ENCODE measurements around the gene SCYGR7. TPM values are rescaled to one million over a fixed set of nuclear protein-coding genes. Genes with fewer than 3 reads are reported as not detected.

The SCYGR7 gene
- polyA plus RNA-seq, 3 donors, result not detected

DNA sequence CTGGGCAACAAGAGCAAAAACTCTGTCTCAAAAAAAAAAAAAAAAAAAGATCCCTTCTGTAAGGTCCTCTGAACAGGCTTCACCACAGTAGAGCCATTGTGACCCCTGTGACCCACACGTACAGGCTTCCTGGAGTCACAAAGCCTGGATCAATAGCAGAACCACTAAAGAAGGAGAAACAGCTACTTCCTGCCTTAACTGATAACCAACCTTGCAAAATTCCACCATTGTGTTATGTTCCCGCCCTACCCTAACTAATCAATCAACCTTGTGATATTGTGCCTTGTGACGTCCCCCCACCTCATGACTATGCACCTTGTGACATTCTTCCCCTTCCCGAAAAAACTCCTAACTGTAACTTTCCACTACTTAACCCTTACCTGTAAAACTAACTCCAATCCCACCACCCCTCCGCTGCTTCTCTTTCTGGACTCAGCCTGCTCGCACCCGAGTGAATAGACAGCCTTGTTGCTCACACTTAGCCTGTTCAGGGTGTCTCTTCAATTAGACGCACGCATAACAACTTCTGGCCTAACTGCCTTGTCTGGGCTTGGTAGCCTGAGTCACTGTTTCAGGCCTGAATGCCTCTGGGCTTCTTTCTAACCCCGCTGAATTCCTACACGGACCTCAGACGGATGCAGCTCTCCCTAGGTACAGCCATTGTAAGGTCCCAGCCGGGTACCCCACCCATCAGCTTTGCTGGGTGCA lies 31.4 kb downstream of the SCYGR7 start:
- WGBS (ENCODE audit: insufficient coverage), result 58% methylated on average over 10 of the region's 13 CpGs
- intact Hi-C loops (cut with micrococcal nuclease), result loop anchor here in 1 of 2 donors (10.0 kb wide), 1 partner anchor 635 kb away; no protein-coding TSS in a partner anchor
- Mint-ChIP-seq H3K4me3 (no peak overlapping the region), H3K27ac (no peak overlapping the region), H3K4me1 (peaks cover 8% of the 10 kb centered on the region), H3K9me3 (peaks cover 0 to 5% (median 0%) of the 10 kb centered on the region in 7 donors), H3K27me3 (ENCODE audit: low read depth in 3 of 3) (peaks cover 3 to 7% (median 7%) of the 10 kb centered on the region in 3 donors), H3K36me3 (no peaks in the 10 kb centered on the region)
- H4K20me1 ChIP-seq (ENCODE audit: insufficient read depth, low read length), result no peaks in the 10 kb centered on the region
- TF ChIP-seq, protein P1, sequence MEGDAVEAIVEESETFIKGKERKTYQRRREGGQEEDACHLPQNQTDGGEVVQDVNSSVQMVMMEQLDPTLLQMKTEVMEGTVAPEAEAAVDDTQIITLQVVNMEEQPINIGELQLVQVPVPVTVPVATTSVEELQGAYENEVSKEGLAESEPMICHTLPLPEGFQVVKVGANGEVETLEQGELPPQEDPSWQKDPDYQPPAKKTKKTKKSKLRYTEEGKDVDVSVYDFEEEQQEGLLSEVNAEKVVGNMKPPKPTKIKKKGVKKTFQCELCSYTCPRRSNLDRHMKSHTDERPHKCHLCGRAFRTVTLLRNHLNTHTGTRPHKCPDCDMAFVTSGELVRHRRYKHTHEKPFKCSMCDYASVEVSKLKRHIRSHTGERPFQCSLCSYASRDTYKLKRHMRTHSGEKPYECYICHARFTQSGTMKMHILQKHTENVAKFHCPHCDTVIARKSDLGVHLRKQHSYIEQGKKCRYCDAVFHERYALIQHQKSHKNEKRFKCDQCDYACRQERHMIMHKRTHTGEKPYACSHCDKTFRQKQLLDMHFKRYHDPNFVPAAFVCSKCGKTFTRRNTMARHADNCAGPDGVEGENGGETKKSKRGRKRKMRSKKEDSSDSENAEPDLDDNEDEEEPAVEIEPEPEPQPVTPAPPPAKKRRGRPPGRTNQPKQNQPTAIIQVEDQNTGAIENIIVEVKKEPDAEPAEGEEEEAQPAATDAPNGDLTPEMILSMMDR (IDR thresholded peaks at IDR 0.05), result no peak
- H3K4me1 ChIP-seq (ENCODE audit: control insufficient read depth in 1 of 2, insufficient read depth in 2 of 2, low read length in 2 of 2), result no peaks in the 10 kb centered on the region
- H3K79me2 ChIP-seq (ENCODE audit: insufficient read depth, low read length), result no peaks in the 10 kb centered on the region
- no peak overlapping the region for H3K4me3 ChIP-seq (replicated peaks in 1 of 3; ENCODE audit: low read depth in 2 of 3, low read length in 3 of 3)
- no peak for DNase-seq
- H3K4me2 ChIP-seq (replicated peaks; ENCODE audit: extremely low read depth, low read length, poor library complexity, severe bottlenecking), result no peak overlapping the region
- H3K27me3 ChIP-seq (ENCODE audit: control insufficient read depth in 2 of 2, insufficient read depth in 2 of 2, low read length in 2 of 2), result no peaks in the 10 kb centered on the region
- H2AFZ ChIP-seq (ENCODE audit: insufficient read depth, low read depth, low read length, poor library complexity, severe bottlenecking), result no peak overlapping the region
- H3K9me3 ChIP-seq (replicated peaks in 1 of 2; ENCODE audit: control insufficient read depth in 1 of 2, insufficient read depth in 1 of 2, low read length in 2 of 2), result no peaks in the 10 kb centered on the region
- no peak overlapping the region for H3K27ac ChIP-seq (ENCODE audit: low read depth in 1 of 2, low read length in 2 of 2)
- no peak overlapping the region for H3K9ac ChIP-seq (ENCODE audit: insufficient read depth, low read length, poor library complexity, severe bottlenecking)
- no peaks in the 10 kb centered on the region for H3K36me3 ChIP-seq (replicated peaks in 1 of 2; ENCODE audit: control insufficient read depth in 1 of 2, insufficient read depth in 2 of 2, low read length in 2 of 2)

DNA sequence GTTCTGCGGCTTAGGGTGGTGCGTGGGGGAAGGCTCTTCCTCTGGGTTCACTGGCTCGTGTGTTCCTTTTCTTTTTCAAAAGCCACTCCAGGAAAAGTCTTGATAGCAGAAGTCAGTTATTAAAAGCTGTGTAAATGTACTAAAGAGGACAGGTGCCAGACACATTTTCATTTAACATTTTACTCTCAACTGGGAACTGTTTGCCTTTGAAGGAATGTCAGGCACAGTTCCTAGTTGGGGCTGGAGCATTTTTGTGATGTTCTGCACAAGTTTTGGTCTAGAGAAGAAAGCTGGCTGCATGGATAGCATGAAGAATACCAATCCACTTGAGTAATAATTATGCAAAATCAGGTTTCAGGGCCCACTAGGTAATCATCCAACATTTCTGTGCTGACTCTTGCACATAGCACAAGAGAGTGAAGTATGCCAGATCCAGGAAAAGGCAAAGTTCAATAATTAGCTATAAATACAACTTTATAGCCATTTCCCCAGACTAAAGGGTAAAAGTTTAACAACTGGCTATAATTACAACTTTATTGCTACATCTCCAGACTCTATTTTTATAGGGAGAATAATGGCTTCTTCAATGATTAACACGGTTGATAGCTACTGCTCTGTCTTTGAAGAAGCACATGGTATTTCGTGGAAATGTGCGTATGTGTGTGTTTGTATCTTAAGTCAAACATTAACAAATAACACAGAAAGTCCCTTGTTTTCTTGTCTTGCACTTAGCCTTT lies 33.8 kb downstream of the SCYGR7 start:
- 93% methylated on average over 2 of the region's 6 CpGs for WGBS (ENCODE audit: insufficient coverage)
- Histone ChIP-seq H2AFZ (ENCODE audit: insufficient read depth, low read depth, low read length, poor library complexity, severe bottlenecking) (no peak overlapping the region), H3K4me2 (replicated peaks; ENCODE audit: extremely low read depth, low read length, poor library complexity, severe bottlenecking) (no peak overlapping the region), H3K27ac (ENCODE audit: low read depth in 1 of 2, low read length in 2 of 2) (no peak overlapping the region), H3K36me3 (replicated peaks in 1 of 2; ENCODE audit: control insufficient read depth in 1 of 2, insufficient read depth in 2 of 2, low read length in 2 of 2) (no peaks in the 10 kb centered on the region), H3K9me3 (replicated peaks in 1 of 2; ENCODE audit: control insufficient read depth in 1 of 2, insufficient read depth in 1 of 2, low read length in 2 of 2) (no peaks in the 10 kb centered on the region), H3K79me2 (ENCODE audit: insufficient read depth, low read length) (no peaks in the 10 kb centered on the region), H4K20me1 (ENCODE audit: insufficient read depth, low read length) (no peaks in the 10 kb centered on the region), H3K4me3 (replicated peaks in 1 of 3; ENCODE audit: low read depth in 2 of 3, low read length in 3 of 3) (no peak overlapping the region), H3K4me1 (ENCODE audit: control insufficient read depth in 1 of 2, insufficient read depth in 2 of 2, low read length in 2 of 2) (no peaks in the 10 kb centered on the region), H3K27me3 (ENCODE audit: control insufficient read depth in 2 of 2, insufficient read depth in 2 of 2, low read length in 2 of 2) (no peaks in the 10 kb centered on the region), H3K9ac (ENCODE audit: insufficient read depth, low read length, poor library complexity, severe bottlenecking) (no peak overlapping the region)
- Mint-ChIP-seq H3K27me3 (ENCODE audit: low read depth in 3 of 3) (peaks cover 3 to 8% (median 4%) of the 10 kb centered on the region in 3 donors), H3K9me3 (peaks cover 0 to 7% (median 0%) of the 10 kb centered on the region in 7 donors), H3K36me3 (no peaks in the 10 kb centered on the region), H3K4me3 (no peak overlapping the region), H3K27ac (peak overlapping the region in 1 of 7 donors; percentile 0), H3K4me1 (peaks cover 5% of the 10 kb centered on the region)
- TF ChIP-seq, protein P1 (IDR thresholded peaks at IDR 0.05), result no peak
- DNase-seq, result no peak
- intact Hi-C loops (cut with micrococcal nuclease), result loop anchor here in 1 of 2 donors (10.0 kb wide), 1 partner anchor 637 kb away; no protein-coding TSS in a partner anchor
